WI38 (cell line): ENCODE data around the gene UNC79.
A peak's percentile ranks its signal among the peaks of the same experiment; 100 is the strongest.

ENCODE experiments used
- H3K4me3 ChIP-seq: 2 replicates; pipeline ENCODE4 v1.5.1; 2011; ENCODE audit warnings: low read depth, mild to moderate bottlenecking, control low read depth, low read length
- CTCF ChIP-seq: IDR thresholded peaks from 2 replicates; pipeline ENCODE4 v1.5.1; 2012; ENCODE audit warnings: low read depth, mild to moderate bottlenecking, control low read depth, low read length

UNC79 gene

DNA sequence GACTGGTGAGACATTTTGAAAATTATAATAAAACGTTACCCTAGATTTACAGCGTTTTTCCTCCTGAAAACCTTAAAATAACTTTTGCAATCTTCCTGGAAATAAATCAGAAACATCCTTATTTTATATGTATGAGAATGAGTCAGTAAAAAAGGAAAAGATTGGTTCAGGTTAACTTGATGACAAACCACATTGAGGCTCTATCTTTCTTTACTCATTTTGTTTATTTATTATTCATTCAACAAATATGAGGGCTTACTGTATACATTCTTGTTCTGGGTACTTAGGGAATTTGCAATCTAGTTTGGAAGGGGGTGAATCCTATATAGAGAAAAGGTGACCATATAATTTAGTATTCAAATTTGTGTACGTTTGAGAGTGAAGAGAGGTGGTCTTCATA is 156.6 kb downstream of the UNC79 start:
- no peak overlapping the region for H3K4me3 ChIP-seq
- no peak for TF ChIP-seq CTCF

GRCh38 chr14:93591506-93591905 is 160.8 kb downstream of the UNC79 start:
- TF ChIP-seq CTCF = no peak
- no peak overlapping the region for H3K4me3 ChIP-seq

DNA sequence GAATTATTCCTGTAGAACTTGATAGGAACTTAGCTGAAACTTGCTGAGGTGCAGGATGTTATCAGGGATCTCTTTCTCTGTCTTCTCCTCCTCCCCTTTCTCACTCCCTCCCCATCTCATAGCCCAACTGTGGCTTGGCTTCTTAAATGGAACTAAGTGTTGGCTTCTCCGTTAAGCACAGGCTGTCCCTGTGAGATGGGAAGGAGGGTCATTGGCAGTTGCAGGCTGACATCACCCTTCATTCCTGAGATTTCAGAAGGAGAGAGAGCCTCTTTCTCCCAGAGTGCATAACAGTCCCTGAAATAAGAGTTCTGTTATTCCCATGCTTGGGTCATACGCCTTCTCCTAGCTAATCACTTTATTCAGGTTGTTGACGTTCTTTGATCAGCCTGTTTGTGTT is 162.0 kb downstream of the UNC79 start:
- TF ChIP-seq CTCF = no peak
- no peak overlapping the region for H3K4me3 ChIP-seq

- TF ChIP-seq CTCF = no peak
- no peak overlapping the region for H3K4me3 ChIP-seq
Observed at GRCh38 chr14:93606091-93606490, 175.4 kb downstream of the UNC79 start.

DNA sequence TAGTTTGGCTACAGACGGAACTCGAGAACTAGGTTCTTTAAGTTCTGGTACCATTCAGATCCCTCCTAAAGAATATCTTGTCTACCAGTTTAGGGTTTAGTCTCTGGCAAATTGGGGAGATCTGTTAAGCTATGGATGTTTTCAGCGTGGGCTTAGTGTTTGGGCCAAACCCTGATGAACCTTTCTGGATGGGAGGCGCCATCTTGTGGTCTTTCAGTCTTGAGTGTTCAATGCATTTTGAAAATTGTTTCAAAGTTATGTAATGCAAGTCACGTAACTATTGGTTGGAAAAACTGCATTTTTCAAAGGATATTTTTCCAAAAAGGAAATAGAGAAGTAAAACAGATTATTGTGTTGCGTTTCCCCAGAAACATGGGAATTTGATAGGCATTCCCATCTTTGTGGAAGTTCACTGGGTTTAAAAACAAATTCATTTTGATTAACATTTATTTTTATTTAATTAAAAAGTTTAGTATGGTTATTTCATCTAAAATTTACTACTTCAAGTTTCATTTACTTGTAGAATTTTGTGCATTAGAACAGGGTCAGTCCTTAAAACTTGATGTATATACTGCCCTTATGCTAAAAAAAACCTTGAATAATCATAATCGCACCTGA is 188.5 kb downstream of the UNC79 start:
- H3K4me3 ChIP-seq = no peak overlapping the region
- TF ChIP-seq CTCF = 0 out of 2 replicates have a peak, but pooled peaks have one; percentile 8

DNA sequence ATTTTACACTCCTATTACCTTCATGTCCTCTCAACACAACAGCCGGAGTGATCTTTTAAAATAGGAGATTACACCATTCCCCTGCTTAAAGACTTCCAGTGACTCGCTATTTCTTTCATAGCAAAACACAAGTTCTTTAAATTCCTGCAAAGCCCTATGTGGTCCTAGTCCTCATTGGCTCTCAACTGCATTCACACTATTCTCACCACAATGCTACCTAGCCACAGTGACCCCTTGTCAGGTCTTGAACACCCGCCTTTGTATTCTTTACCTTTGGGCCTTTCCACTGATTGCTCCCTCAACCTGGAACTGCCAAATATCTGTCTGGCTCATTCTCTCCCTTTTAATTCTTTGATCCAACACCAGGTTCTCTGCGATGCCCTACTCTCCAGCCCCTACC is 197.3 kb downstream of the UNC79 start:
- no peak for TF ChIP-seq CTCF
- H3K4me3 ChIP-seq = no peak overlapping the region

- no peak for TF ChIP-seq CTCF
- no peak overlapping the region for H3K4me3 ChIP-seq
Observed at GRCh38 chr14:93629643-93630042, 198.9 kb downstream of the UNC79 start.
